NCI-H146 (cell line): ENCODE data around the gene FSTL4.

Experiments used
- DNase-seq: peaks from one replicate; lab custom pipeline; 2025; lab: John Stamatoyannopoulos, UW

The FSTL4 gene

GRCh38 chr5:133321833-133322420, 290.4 kb downstream of the FSTL4 start:
- no peak for DNase-seq

- no peak for DNase-seq
Observed at GRCh38 chr5:133321286-133321832, 291.0 kb downstream of the FSTL4 start.

- DNase-seq: no peak
Observed at GRCh38 chr5:133319905-133320520, 292.3 kb downstream of the FSTL4 start.

GRCh38 chr5:133319244-133319643, 293.1 kb downstream of the FSTL4 start:
- DNase-seq: no peak

- DNase-seq: no peak
Observed at GRCh38 chr5:133317558-133317957, 294.8 kb downstream of the FSTL4 start.

GRCh38 chr5:133316346-133317343, 295.7 kb downstream of the FSTL4 start:
- DNase-seq: peak; percentile 5

GRCh38 chr5:133314086-133314485, 298.3 kb downstream of the FSTL4 start:
- DNase-seq: peak; percentile 17

GRCh38 chr5:133311176-133311575, 301.2 kb downstream of the FSTL4 start:
- DNase-seq: no peak

GRCh38 chr5:133309984-133310621, 302.2 kb downstream of the FSTL4 start:
- no peak for DNase-seq

GRCh38 chr5:133309166-133309795, 303.1 kb downstream of the FSTL4 start:
- no peak for DNase-seq

- no peak for DNase-seq
Observed at GRCh38 chr5:133307275-133307674, 305.1 kb downstream of the FSTL4 start.

GRCh38 chr5:133304707-133305216, 307.6 kb downstream of the FSTL4 start:
- peak; percentile 27 for DNase-seq

GRCh38 chr5:133304178-133304577, 308.2 kb downstream of the FSTL4 start:
- no peak for DNase-seq

- no peak for DNase-seq
Observed at GRCh38 chr5:133303298-133303697, 309.0 kb downstream of the FSTL4 start.

GRCh38 chr5:133299728-133300127, 312.6 kb downstream of the FSTL4 start:
- no peak for DNase-seq

- DNase-seq: no peak
Observed at GRCh38 chr5:133299021-133299420, 313.3 kb downstream of the FSTL4 start.

- DNase-seq: peak; percentile 2
Observed at GRCh38 chr5:133298447-133298846, 313.9 kb downstream of the FSTL4 start.

GRCh38 chr5:133297293-133297692, 315.0 kb downstream of the FSTL4 start:
- DNase-seq: no peak

GRCh38 chr5:133296624-133297023, 315.7 kb downstream of the FSTL4 start:
- DNase-seq: no peak

GRCh38 chr5:133295520-133295919, 316.8 kb downstream of the FSTL4 start:
- DNase-seq: no peak

- DNase-seq: peak; percentile 48
Observed at GRCh38 chr5:133294380-133294779, 318.0 kb downstream of the FSTL4 start.
